Endothelial cell of umbilical vein (primary cell): Measurements from ENCODE around the gene KIF20B. TPM values are rescaled to one million over a fixed set of nuclear protein-coding genes. Genes with fewer than 3 reads are reported as not detected.

Source experiments
- BruUV-seq: library from RNA; stranded (reverse); fragments of 400-500 nt; replicated peaks from 2 replicates; lab custom pipeline; 2021; lab: Mats Ljungman, UMichigan
- CTCF ChIA-PET: fragments of 300-600, 350-600 bp; sonication (Branson Sonifier 250); formaldehyde crosslinking; loops from one replicate; lab custom pipeline; 2021; ENCODE audit warnings: antibody characterized with exemption, inconsistent platforms; lab: Charles Lee
- POLR2A ChIA-PET: fragments of 300-600, 350-600 bp; sonication (Branson Sonifier 250); formaldehyde crosslinking; loops from one replicate; lab custom pipeline; 2021; ENCODE audit warnings: antibody characterized with exemption, inconsistent platforms; lab: Charles Lee
- DNase-seq: peaks from one replicate; pipeline ENCODE4 v3.0.0-alpha.2; 2011; ENCODE audit warnings: low read depth, low spot score
- FAIRE-seq: peaks from 2 replicates; lab custom pipeline; 2011; peaks lifted over from hg19 to GRCh38; lab: Jason Lieb, UNC
- H2AFZ ChIP-seq: 2 replicates; pipeline ENCODE4 v1.6.0; 2012; ENCODE audit warnings: low read depth, low read length, control low read depth, inconsistent platforms
- H3K27ac ChIP-seq: 2 replicates; pipeline ENCODE4 v1.5.1; 2011; ENCODE audit warnings: low read depth, mild to moderate bottlenecking, control low read depth, low read length, moderate library complexity; ENCODE audit not compliant: insufficient read depth
- H3K27me3 ChIP-seq, 2 experiments: 2 replicates each; pipeline versions ENCODE4 v1.6.0 to v1.6.1; 2011; ENCODE audit warnings: low read length in 2 of 2, mixed read lengths in 1 of 2; ENCODE audit not compliant: control insufficient read depth in 2 of 2, insufficient read depth in 2 of 2
- H3K36me3 ChIP-seq, 2 experiments: 2 replicates in 1 of 2; 3 replicates in 1 of 2; pipeline ENCODE4 v1.5.1; 2011; ENCODE audit warnings: low read length in 2 of 2, mild to moderate bottlenecking in 1 of 2, moderate library complexity in 1 of 2; ENCODE audit not compliant: control insufficient read depth in 2 of 2, insufficient read depth in 2 of 2; ENCODE audit errors: extremely low read depth in 1 of 2
- H3K4me1 ChIP-seq: 3 replicates; pipeline ENCODE4 v1.5.1; 2011; ENCODE audit warnings: mild to moderate bottlenecking, low read length; ENCODE audit not compliant: control insufficient read depth, insufficient read depth; ENCODE audit errors: extremely low read depth
- H3K4me2 ChIP-seq: 2 replicates; pipeline ENCODE4 v1.6.1; 2011; ENCODE audit warnings: low read length, control low read depth, mixed read lengths; ENCODE audit not compliant: insufficient read depth
- H3K4me3 ChIP-seq, 3 experiments: fragments of 200-600 bp in 1 of 3; sonication (generic), shearing (Covaris generic) in 1 of 3; replicated peaks in 1 of 3; 2 replicates each; pipeline ENCODE4 v1.5.1; 2011 to 2016; ENCODE audit warnings: control low read depth in 3 of 3, low read length in 3 of 3, mild to moderate bottlenecking in 2 of 3, inconsistent platforms in 1 of 3, low read depth in 1 of 3, moderate library complexity in 1 of 3; ENCODE audit not compliant: insufficient read depth in 1 of 3
- H3K79me2 ChIP-seq: 2 replicates; pipeline ENCODE4 v1.6.0; 2012; ENCODE audit warnings: low read length, inconsistent platforms; ENCODE audit not compliant: control insufficient read depth, insufficient read depth
- H3K9ac ChIP-seq: replicated peaks from 2 replicates; pipeline ENCODE3; 2011; ENCODE audit warnings: low read length, control low read depth; ENCODE audit not compliant: insufficient read depth; ENCODE audit errors: extremely low read depth
- H3K9me1 ChIP-seq: replicated peaks from 3 replicates; pipeline ENCODE4 v1.6.0; 2011; ENCODE audit warnings: mild to moderate bottlenecking, low read length; ENCODE audit not compliant: control insufficient read depth, insufficient read depth; ENCODE audit errors: extremely low read depth
- H3K9me3 ChIP-seq: replicated peaks from 2 replicates; pipeline ENCODE4 v1.5.1; 2012; ENCODE audit warnings: low read length, inconsistent platforms; ENCODE audit not compliant: control insufficient read depth, insufficient read depth
- H4K20me1 ChIP-seq: replicated peaks from 2 replicates; pipeline ENCODE3; 2011; ENCODE audit warnings: mild to moderate bottlenecking, low read length; ENCODE audit not compliant: control insufficient read depth, insufficient read depth; ENCODE audit errors: extremely low read depth
- CTCF ChIP-seq, 2 donors: IDR thresholded peaks; 1 replicate in 1 of 2; 2 replicates in 1 of 2; pipeline ENCODE4 v1.5.1; 2011; ENCODE audit warnings: low read length in 2 of 2, mild to moderate bottlenecking in 2 of 2, moderate library complexity in 2 of 2, control low read depth in 1 of 2, inconsistent platforms in 1 of 2, low read depth in 1 of 2; ENCODE audit not compliant: insufficient read depth in 1 of 2; ENCODE audit errors: extremely low read depth in 1 of 2
- EZH2 ChIP-seq: IDR thresholded peaks from 2 replicates; pipeline ENCODE4 v1.6.1; 2012; ENCODE audit warnings: borderline replicate concordance, low read depth, mild to moderate bottlenecking, moderate library complexity, low read length, inconsistent platforms; ENCODE audit not compliant: severe bottlenecking
- FOS ChIP-seq: IDR thresholded peaks from 2 replicates; pipeline ENCODE4 v1.6.1; 2011; ENCODE audit warnings: mild to moderate bottlenecking, low read length, moderate library complexity, borderline replicate concordance; ENCODE audit not compliant: insufficient read depth
- GATA2 ChIP-seq: IDR thresholded peaks from 2 replicates; pipeline ENCODE4 v1.7.0; 2011; ENCODE audit warnings: low read depth, mild to moderate bottlenecking, moderate library complexity, mixed read lengths, low read length; ENCODE audit not compliant: insufficient read length, insufficient read depth
- JUN ChIP-seq: IDR thresholded peaks from 2 replicates; pipeline ENCODE4 v1.6.1; 2011; ENCODE audit warnings: borderline replicate concordance, low read depth; ENCODE audit not compliant: insufficient read length, insufficient read depth
- MYC ChIP-seq: IDR thresholded peaks from one replicate; pipeline ENCODE4 v1.6.1; 2011; ENCODE audit warnings: mild to moderate bottlenecking, low read depth, low read length
- dilution Hi-C: fragments of 300-500 bp; cut with MboI; formaldehyde crosslinking; loops from one replicate; pipeline ENCODE4 v1.15.0; 2019; ENCODE audit warnings: low sequenced_read_pairs; ENCODE audit not compliant: extremely low pct_ligation_motif_present
- intact Hi-C: fragments of 100-400 bp; cut with micrococcal nuclease; formaldehyde crosslinking; loops from one replicate; pipeline ENCODE4 v1.10.0; 2022
- polyA plus RNA-seq, 4 experiments: library from polyadenylated mRNA; depleted of rRNA in 3 of 4; stranded (reverse) in 3 of 4; unstranded in 1 of 4; fragments of >200 nt; gene quantifications; 2 replicates each; pipeline versions ENCODE4 v1.2.1 to v1.2.3, GENCODE V29; 2011 to 2012; ENCODE audit warnings: missing spikeins in 1 of 4
- total RNA-seq: library from RNA; stranded (reverse); gene quantifications from 2 replicates; pipeline ENCODE4 v1.2.3, GENCODE V29; 2021

The KIF20B gene
- total and polyA plus RNA-seq, 2 donors (not counting 3 experiments of a cell fraction or from before 2014, with no cell fraction given) = 2.6 to 39.7 TPM

- no peak overlapping the region for H3K9ac ChIP-seq
- dilution Hi-C loops (no loop called here), intact Hi-C loops (no loop called here)
- no peaks in the 10 kb centered on the region for H3K9me3 ChIP-seq
- CTCF ChIA-PET = no interaction called here
- no peaks in the 10 kb centered on the region for H3K79me2 ChIP-seq
- no peaks in the 10 kb centered on the region for H3K9me1 ChIP-seq
- no peak for FAIRE-seq
- H2AFZ ChIP-seq = no peak overlapping the region
- H3K4me1 ChIP-seq = peaks cover 8% of the 10 kb centered on the region
- TF ChIP-seq JUN (no peak), FOS (no peak), MYC (no peak), CTCF (IDR thresholded peaks at IDR 0.05; ENCODE audit: extremely low read depth in 1 of 2, insufficient read depth in 1 of 2, low read depth in 1 of 2, low read length in 2 of 2) (no peak)
- H3K4me2 ChIP-seq = no peak overlapping the region
- H3K27ac ChIP-seq = no peak overlapping the region
- H3K4me3 ChIP-seq = no peak overlapping the region
- no peaks in the 10 kb centered on the region for H4K20me1 ChIP-seq
- no TSS peak for BruUV-seq
- no peaks in the 10 kb centered on the region for H3K27me3 ChIP-seq
- POLR2A ChIA-PET = no interaction called here
- no peak for DNase-seq
- no peaks in the 10 kb centered on the region for H3K36me3 ChIP-seq
These were observed 87.9 kb downstream of the KIF20B start for GRCh38 chr10:89789188-89789877.

GRCh38 chr10:89792187-89792586 lies 90.8 kb downstream of the KIF20B start:
- Histone ChIP-seq H3K9me1 (no peaks in the 10 kb centered on the region), H3K9me3 (no peaks in the 10 kb centered on the region), H2AFZ (no peak overlapping the region), H3K4me1 (peaks cover 8% of the 10 kb centered on the region), H3K27ac (no peak overlapping the region), H3K27me3 (no peaks in the 10 kb centered on the region), H3K79me2 (no peaks in the 10 kb centered on the region), H4K20me1 (no peaks in the 10 kb centered on the region), H3K9ac (no peak overlapping the region), H3K4me2 (no peak overlapping the region), H3K4me3 (no peak overlapping the region), H3K36me3 (no peaks in the 10 kb centered on the region)
- POLR2A ChIA-PET = no interaction called here
- DNase-seq (peak; percentile 10), FAIRE-seq (no peak)
- dilution Hi-C loops (no loop called here), intact Hi-C loops (loop anchor here (5.0 to 10.0 kb wide), 5 partner anchors 163 to 953 kb away; no protein-coding TSS in a partner anchor)
- peak; percentile 23 for TF ChIP-seq FOS
- peak; percentile 52 for TF ChIP-seq GATA2
- TF ChIP-seq EZH2 = no peak
- BruUV-seq = no TSS peak
- CTCF ChIA-PET = interaction anchor here (0.7 to 1.8 kb wide), 4 partner anchors 354 to 1071 kb away, joined by 3 to 12 read pairs (median 4); partner anchors contain the start of gene HTR7
